K562 (cell line): ENCODE measurements around the gene ATM. TPM values are rescaled to one million over a fixed set of nuclear protein-coding genes. Genes with fewer than 3 reads are reported as not detected.
A peak's percentile ranks its signal among the peaks of the same experiment; 100 is the strongest.

Experiments
- BRD4 ChIP-seq: fragments of 200-600 bp; sonication (generic); IDR thresholded peaks from 2 replicates; pipeline ENCODE4 v1.6.1; 2017; ENCODE audit warnings: inconsistent platforms
- ILK ChIP-seq: fragments of 450-650 bp; IDR thresholded peaks from 2 replicates; pipeline ENCODE4 v1.6.1; 2016; ENCODE audit warnings: missing genetic modification characterization, low read depth, mild to moderate bottlenecking, missing compliant biosample characterization, moderate library complexity, borderline replicate concordance
- NCOR1 ChIP-seq: fragments of 450-650 bp; IDR thresholded peaks from 2 replicates; pipeline ENCODE4 v1.6.1; 2016; ENCODE audit warnings: mild to moderate bottlenecking, moderate library complexity
- PRPF4 ChIP-seq: fragments of 200-400 bp; formaldehyde crosslinking; IDR thresholded peaks from one replicate; pipeline ENCODE4 v1.6.1; 2017; ENCODE audit warnings: low read length, low read depth, mild to moderate bottlenecking; ENCODE audit not compliant: insufficient read depth, poor library complexity, severe bottlenecking
- RBM39 ChIP-seq: fragments of 200-400 bp; formaldehyde crosslinking; optimal IDR thresholded peaks from 2 replicates; pipeline ENCODE3; 2018; ENCODE audit warnings: low read depth, low read length
- SMAD1 ChIP-seq: fragments of 150-350 bp; IDR thresholded peaks from 2 replicates; pipeline ENCODE4 v1.6.1; 2014; ENCODE audit warnings: low read length, low read depth; ENCODE audit not compliant: partially characterized antibody
- SMC3 ChIP-seq: conservative IDR thresholded peaks from 2 replicates; pipeline ENCODE4 v1.6.1; 2011; ENCODE audit warnings: low read depth, low read length, improper control_type of control experiment; ENCODE audit not compliant: insufficient read depth
- TBP ChIP-seq: optimal IDR thresholded peaks from 2 replicates; pipeline ENCODE3; 2011; ENCODE audit warnings: low read depth, low read length, improper control_type of control experiment
- YBX1 ChIP-seq: fragments of 450-650 bp; IDR thresholded peaks from 2 replicates; pipeline ENCODE4 v1.7.1; 2016; ENCODE audit warnings: mild to moderate bottlenecking
- ZBED1 ChIP-seq: IDR thresholded peaks from 2 replicates; pipeline ENCODE4 v1.6.1; 2014
- ZNF589 ChIP-seq: fragments of 200-800 bp; sonication (Bioruptor generic); IDR thresholded peaks from 2 replicates; pipeline ENCODE4 v1.6.1; 2016; ENCODE audit warnings: low read depth, missing genetic modification characterization, missing compliant biosample characterization
- ZNF699 ChIP-seq: fragments of 250-450 bp; sonication (Bioruptor Pico); IDR thresholded peaks from 2 replicates; pipeline ENCODE4 v1.8.0; 2021; ENCODE audit warnings: mild to moderate bottlenecking, moderate library complexity; ENCODE audit not compliant: insufficient replicate concordance
- ZNF75A ChIP-seq: fragments of 450-650 bp; formaldehyde crosslinking; IDR thresholded peaks from 2 replicates; pipeline ENCODE4 v1.4.0; 2020; ENCODE audit warnings: mild to moderate bottlenecking
- polyA plus RNA-seq, 8 experiments: library from polyadenylated mRNA; depleted of rRNA in 4 of 8; stranded (reverse) in 5 of 8; unstranded in 3 of 8; fragments of >200 nt; fragmentation: Nextera tagmentation in 2 of 8; fragmentation: Illumina TruSeq in 1 of 8; extraction: Ambion mirVana in 2 of 8; extraction: Trizol in 1 of 8; gene quantifications; 2 replicates each; pipeline versions ENCODE4 v1.2.1 to v1.2.3, GENCODE V29; 2011 to 2014; ENCODE audit warnings: inconsistent platforms in 1 of 8, missing spikeins in 1 of 8
- total RNA-seq, 7 experiments: library from RNA; depleted of rRNA in 6 of 7; stranded (reverse); fragments of >200 nt in 6 of 7; fragmentation: Illumina TruSeq in 2 of 7; extraction: Trizol in 2 of 7; gene quantifications; 2 replicates each; pipeline versions ENCODE4 v1.2.1 to v1.2.3, GENCODE V29; 2011 to 2021; ENCODE audit warnings: low replicate concordance in 1 of 7
- TF ChIP-seq, protein P1 (sequence below): IDR thresholded peaks from 2 replicates; pipeline ENCODE4 v1.6.1; 2016; ENCODE audit warnings: missing genetic modification characterization, missing compliant biosample characterization
- TF ChIP-seq, protein P2 (sequence below): sonication (generic); formaldehyde crosslinking; IDR thresholded peaks from 2 replicates; pipeline ENCODE4 v1.4.0; 2020; ENCODE audit warnings: mild to moderate bottlenecking, missing genetic modification reagents
- TF ChIP-seq, protein P3 (sequence below), 2 experiments: fragments of 250-450 bp in 1 of 2; fragments of 450-650 bp in 1 of 2; sonication (Bioruptor Pico) in 1 of 2; IDR thresholded peaks; 2 replicates each; pipeline versions ENCODE4 v1.6.1 to v1.8.0; 2016 to 2021; ENCODE audit warnings: mild to moderate bottlenecking in 2 of 2, moderate library complexity in 2 of 2, missing compliant biosample characterization in 1 of 2, missing genetic modification characterization in 1 of 2
- TF ChIP-seq, protein P4 (sequence below): fragments of 450-650 bp; IDR thresholded peaks from 2 replicates; pipeline ENCODE4 v1.6.1; 2017; ENCODE audit warnings: mild to moderate bottlenecking, moderate library complexity
- TF ChIP-seq, protein P5 (sequence below), 2 experiments: fragments of 150-350 bp in 1 of 2; IDR thresholded peaks; 2 replicates each; pipeline ENCODE4 v1.6.1; 2012 to 2016; ENCODE audit warnings: low read depth in 2 of 2, low read length in 2 of 2, mild to moderate bottlenecking in 1 of 2, moderate library complexity in 1 of 2

Gene ATM
- total and polyA plus RNA-seq, 9 of the 15 experiments (the other 6 are each of a cell fraction or from before 2014, with no cell fraction given), result 8.3 to 46.8 (median 26.2) TPM

DNA sequence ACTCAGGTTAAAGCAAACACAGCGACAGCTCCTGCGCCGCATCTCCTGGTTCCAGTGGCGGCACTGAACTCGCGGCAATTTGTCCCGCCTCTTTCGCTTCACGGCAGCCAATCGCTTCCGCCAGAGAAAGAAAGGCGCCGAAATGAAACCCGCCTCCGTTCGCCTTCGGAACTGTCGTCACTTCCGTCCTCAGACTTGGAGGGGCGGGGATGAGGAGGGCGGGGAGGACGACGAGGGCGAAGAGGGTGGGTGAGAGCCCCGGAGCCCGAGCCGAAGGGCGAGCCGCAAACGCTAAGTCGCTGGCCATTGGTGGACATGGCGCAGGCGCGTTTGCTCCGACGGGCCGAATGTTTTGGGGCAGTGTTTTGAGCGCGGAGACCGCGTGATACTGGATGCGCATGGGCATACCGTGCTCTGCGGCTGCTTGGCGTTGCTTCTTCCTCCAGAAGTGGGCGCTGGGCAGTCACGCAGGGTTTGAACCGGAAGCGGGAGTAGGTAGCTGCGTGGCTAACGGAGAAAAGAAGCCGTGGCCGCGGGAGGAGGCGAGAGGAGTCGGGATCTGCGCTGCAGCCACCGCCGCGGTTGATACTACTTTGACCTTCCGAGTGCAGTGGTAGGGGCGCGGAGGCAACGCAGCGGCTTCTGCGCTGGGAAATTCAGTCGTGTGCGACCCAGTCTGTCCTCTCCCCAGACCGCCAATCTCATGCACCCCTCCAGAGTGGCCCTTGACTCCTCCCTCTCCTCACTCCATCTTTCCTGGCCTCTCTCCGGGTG lies at the start of gene ATM, which contains the start of gene NPAT (continued):
- TF ChIP-seq, protein P1, sequence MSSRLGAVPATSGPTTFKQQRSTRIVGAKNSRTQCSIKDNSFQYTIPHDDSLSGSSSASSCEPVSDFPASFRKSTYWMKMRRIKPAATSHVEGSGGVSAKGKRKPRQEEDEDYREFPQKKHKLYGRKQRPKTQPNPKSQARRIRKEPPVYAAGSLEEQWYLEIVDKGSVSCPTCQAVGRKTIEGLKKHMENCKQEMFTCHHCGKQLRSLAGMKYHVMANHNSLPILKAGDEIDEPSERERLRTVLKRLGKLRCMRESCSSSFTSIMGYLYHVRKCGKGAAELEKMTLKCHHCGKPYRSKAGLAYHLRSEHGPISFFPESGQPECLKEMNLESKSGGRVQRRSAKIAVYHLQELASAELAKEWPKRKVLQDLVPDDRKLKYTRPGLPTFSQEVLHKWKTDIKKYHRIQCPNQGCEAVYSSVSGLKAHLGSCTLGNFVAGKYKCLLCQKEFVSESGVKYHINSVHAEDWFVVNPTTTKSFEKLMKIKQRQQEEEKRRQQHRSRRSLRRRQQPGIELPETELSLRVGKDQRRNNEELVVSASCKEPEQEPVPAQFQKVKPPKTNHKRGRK (tag), result no peak
- TF ChIP-seq YBX1 (no peak), SMC3 (peak; percentile 62; the same call in 1 of the 2 replicates), ZNF699 (CRISPR knock-in tag) (no peak), ZNF75A (no peak), BRD4 (no peak), ZBED1 (no peak), TBP (peak; percentile 87), SMAD1 (peak; percentile 74), ZNF589 (CRISPR knock-in tag) (no peak), PRPF4 (no peak), RBM39 (no peak), NCOR1 (no peak), ILK (no peak)
- TF ChIP-seq, protein P2, sequence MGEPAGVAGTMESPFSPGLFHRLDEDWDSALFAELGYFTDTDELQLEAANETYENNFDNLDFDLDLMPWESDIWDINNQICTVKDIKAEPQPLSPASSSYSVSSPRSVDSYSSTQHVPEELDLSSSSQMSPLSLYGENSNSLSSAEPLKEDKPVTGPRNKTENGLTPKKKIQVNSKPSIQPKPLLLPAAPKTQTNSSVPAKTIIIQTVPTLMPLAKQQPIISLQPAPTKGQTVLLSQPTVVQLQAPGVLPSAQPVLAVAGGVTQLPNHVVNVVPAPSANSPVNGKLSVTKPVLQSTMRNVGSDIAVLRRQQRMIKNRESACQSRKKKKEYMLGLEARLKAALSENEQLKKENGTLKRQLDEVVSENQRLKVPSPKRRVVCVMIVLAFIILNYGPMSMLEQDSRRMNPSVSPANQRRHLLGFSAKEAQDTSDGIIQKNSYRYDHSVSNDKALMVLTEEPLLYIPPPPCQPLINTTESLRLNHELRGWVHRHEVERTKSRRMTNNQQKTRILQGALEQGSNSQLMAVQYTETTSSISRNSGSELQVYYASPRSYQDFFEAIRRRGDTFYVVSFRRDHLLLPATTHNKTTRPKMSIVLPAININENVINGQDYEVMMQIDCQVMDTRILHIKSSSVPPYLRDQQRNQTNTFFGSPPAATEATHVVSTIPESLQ (CRISPR knock-in tag), result peak; percentile 19; the same call in 1 of the 2 replicates
- TF ChIP-seq, protein P3, sequence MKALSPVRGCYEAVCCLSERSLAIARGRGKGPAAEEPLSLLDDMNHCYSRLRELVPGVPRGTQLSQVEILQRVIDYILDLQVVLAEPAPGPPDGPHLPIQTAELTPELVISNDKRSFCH (CRISPR knock-in tag; IDR thresholded peaks at IDR 0.05), result no peak
- TF ChIP-seq, protein P3 (tag; IDR thresholded peaks at IDR 0.05), result no peak
- TF ChIP-seq, protein P4, sequence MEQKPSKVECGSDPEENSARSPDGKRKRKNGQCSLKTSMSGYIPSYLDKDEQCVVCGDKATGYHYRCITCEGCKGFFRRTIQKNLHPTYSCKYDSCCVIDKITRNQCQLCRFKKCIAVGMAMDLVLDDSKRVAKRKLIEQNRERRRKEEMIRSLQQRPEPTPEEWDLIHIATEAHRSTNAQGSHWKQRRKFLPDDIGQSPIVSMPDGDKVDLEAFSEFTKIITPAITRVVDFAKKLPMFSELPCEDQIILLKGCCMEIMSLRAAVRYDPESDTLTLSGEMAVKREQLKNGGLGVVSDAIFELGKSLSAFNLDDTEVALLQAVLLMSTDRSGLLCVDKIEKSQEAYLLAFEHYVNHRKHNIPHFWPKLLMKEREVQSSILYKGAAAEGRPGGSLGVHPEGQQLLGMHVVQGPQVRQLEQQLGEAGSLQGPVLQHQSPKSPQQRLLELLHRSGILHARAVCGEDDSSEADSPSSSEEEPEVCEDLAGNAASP, result no peak
- TF ChIP-seq, protein P5, sequence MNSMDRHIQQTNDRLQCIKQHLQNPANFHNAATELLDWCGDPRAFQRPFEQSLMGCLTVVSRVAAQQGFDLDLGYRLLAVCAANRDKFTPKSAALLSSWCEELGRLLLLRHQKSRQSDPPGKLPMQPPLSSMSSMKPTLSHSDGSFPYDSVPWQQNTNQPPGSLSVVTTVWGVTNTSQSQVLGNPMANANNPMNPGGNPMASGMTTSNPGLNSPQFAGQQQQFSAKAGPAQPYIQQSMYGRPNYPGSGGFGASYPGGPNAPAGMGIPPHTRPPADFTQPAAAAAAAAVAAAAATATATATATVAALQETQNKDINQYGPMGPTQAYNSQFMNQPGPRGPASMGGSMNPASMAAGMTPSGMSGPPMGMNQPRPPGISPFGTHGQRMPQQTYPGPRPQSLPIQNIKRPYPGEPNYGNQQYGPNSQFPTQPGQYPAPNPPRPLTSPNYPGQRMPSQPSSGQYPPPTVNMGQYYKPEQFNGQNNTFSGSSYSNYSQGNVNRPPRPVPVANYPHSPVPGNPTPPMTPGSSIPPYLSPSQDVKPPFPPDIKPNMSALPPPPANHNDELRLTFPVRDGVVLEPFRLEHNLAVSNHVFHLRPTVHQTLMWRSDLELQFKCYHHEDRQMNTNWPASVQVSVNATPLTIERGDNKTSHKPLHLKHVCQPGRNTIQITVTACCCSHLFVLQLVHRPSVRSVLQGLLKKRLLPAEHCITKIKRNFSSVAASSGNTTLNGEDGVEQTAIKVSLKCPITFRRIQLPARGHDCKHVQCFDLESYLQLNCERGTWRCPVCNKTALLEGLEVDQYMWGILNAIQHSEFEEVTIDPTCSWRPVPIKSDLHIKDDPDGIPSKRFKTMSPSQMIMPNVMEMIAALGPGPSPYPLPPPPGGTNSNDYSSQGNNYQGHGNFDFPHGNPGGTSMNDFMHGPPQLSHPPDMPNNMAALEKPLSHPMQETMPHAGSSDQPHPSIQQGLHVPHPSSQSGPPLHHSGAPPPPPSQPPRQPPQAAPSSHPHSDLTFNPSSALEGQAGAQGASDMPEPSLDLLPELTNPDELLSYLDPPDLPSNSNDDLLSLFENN (IDR thresholded peaks at IDR 0.05; ENCODE audit: low read depth in 2 of 2, low read length in 2 of 2), result no peak
